H1 (cell line): ENCODE data around the gene THEMIS. TPM values are rescaled to one million over a fixed set of nuclear protein-coding genes. Genes with fewer than 3 reads are reported as not detected.

Source experiments
- CTCF ChIA-PET: fragments of 300-600 bp; sonication (Branson Sonifier 250); formaldehyde crosslinking; loops from one replicate; lab custom pipeline; 2021; ENCODE audit not compliant: partially characterized antibody; lab: Charles Lee
- POLR2A ChIA-PET: fragments of 300-600 bp; sonication (Branson Sonifier 250); formaldehyde crosslinking; loops from one replicate; lab custom pipeline; 2021; ENCODE audit warnings: inconsistent platforms; ENCODE audit not compliant: partially characterized antibody; lab: Charles Lee
- DNase-seq, 2 experiments: peaks; one replicate each; pipeline versions ENCODE4 v3.0.0 to v3.0.0-alpha.2; 2010 to 2022; ENCODE audit warnings: low spot score in 2 of 2, low read depth in 1 of 2, mixed read lengths in 1 of 2
- FAIRE-seq: peaks from 2 replicates; lab custom pipeline; 2011; peaks lifted over from hg19 to GRCh38; lab: Jason Lieb, UNC
- H2AFZ ChIP-seq: 2 replicates; pipeline ENCODE4 v1.8.1; 2012; ENCODE audit warnings: low read length, inconsistent platforms
- H2AK5ac ChIP-seq: 2 replicates; pipeline ENCODE4 v1.6.1; 2013; ENCODE audit warnings: low read depth, low read length
- H2BK120ac ChIP-seq: replicated peaks from 2 replicates; pipeline ENCODE3; 2013; ENCODE audit warnings: low read depth, low read length, inconsistent platforms
- H2BK12ac ChIP-seq: 2 replicates; pipeline ENCODE4 v1.6.1; 2013; ENCODE audit warnings: low read depth, low read length
- H2BK15ac ChIP-seq: 2 replicates; pipeline ENCODE4 v1.6.1; 2013; ENCODE audit warnings: low read length
- H2BK20ac ChIP-seq: 2 replicates; pipeline ENCODE4 v1.6.1; 2013; ENCODE audit warnings: low read length
- H2BK5ac ChIP-seq: 2 replicates; pipeline ENCODE4 v1.6.1; 2013; ENCODE audit warnings: low read depth, low read length
- H3K14ac ChIP-seq: 2 replicates; pipeline ENCODE4 v1.6.1; 2013; ENCODE audit warnings: inconsistent platforms; ENCODE audit not compliant: insufficient read length
- H3K18ac ChIP-seq: 2 replicates; pipeline ENCODE4 v1.6.1; 2013; ENCODE audit warnings: low read length; ENCODE audit errors: extremely low read depth
- H3K23ac ChIP-seq: 2 replicates; pipeline ENCODE4 v1.6.1; 2013; ENCODE audit warnings: inconsistent platforms; ENCODE audit not compliant: insufficient read length
- H3K23me2 ChIP-seq: 2 replicates; pipeline ENCODE4 v1.6.1; 2013; ENCODE audit warnings: low read depth, low read length
- H3K27ac ChIP-seq: 2 replicates; pipeline ENCODE4 v1.6.1; 2011; ENCODE audit warnings: low read depth, low read length, inconsistent platforms
- H3K27me3 ChIP-seq, 4 experiments: replicated peaks in 1 of 4; 1 replicate in 1 of 4; 2 replicates in 3 of 4; pipeline versions ENCODE4 v1.6.1 to v1.8.1; 2011 to 2013; ENCODE audit warnings: low read length in 3 of 4, mild to moderate bottlenecking in 3 of 4, inconsistent platforms in 2 of 4, mixed read lengths in 2 of 4, moderate library complexity in 1 of 4; ENCODE audit not compliant: control insufficient read depth in 3 of 4, insufficient read depth in 3 of 4; ENCODE audit errors: extremely low read depth in 1 of 4
- H3K36me3 ChIP-seq, 4 experiments: 2 replicates each; pipeline versions ENCODE4 v1.6.1 to v1.8.1; 2011 to 2013; ENCODE audit warnings: mild to moderate bottlenecking in 4 of 4, low read length in 3 of 4, moderate library complexity in 2 of 4, control low read depth in 1 of 4, inconsistent platforms in 1 of 4; ENCODE audit not compliant: insufficient read depth in 4 of 4, control insufficient read depth in 2 of 4
- H3K4ac ChIP-seq: replicated peaks from 2 replicates; pipeline ENCODE3; 2013; ENCODE audit warnings: low read length, low read depth, mixed read lengths, inconsistent platforms; ENCODE audit not compliant: insufficient read length
- H3K4me1 ChIP-seq, 4 experiments: replicated peaks in 1 of 4; 1 replicate in 1 of 4; 2 replicates in 3 of 4; pipeline versions ENCODE4 v1.6.1 to v1.8.1; 2011 to 2013; ENCODE audit warnings: low read length in 3 of 4, inconsistent platforms in 2 of 4, mixed read lengths in 1 of 4; ENCODE audit not compliant: insufficient read depth in 4 of 4, control insufficient read depth in 3 of 4
- H3K4me2 ChIP-seq, 2 experiments: 2 replicates each; pipeline versions ENCODE4 v1.6.1 to v1.8.1; 2011 to 2013; ENCODE audit warnings: low read depth in 2 of 2, low read length in 2 of 2, control low read depth in 1 of 2, inconsistent platforms in 1 of 2, mild to moderate bottlenecking in 1 of 2; ENCODE audit not compliant: insufficient read depth in 1 of 2
- H3K4me3 ChIP-seq, 4 experiments: fragments of 200-600, 300-600 bp in 1 of 4; sonication (generic), shearing (Covaris generic), sonication (Bioruptor Twin) in 1 of 4; 2 replicates each; pipeline versions ENCODE4 v1.5.1 to v1.8.1; 2011 to 2016; ENCODE audit warnings: low read length in 4 of 4, low read depth in 3 of 4, control low read depth in 2 of 4, inconsistent platforms in 2 of 4, mild to moderate bottlenecking in 2 of 4, mixed read lengths in 1 of 4, moderate library complexity in 1 of 4; ENCODE audit not compliant: insufficient read depth in 2 of 4; ENCODE audit errors: extremely low read depth in 1 of 4
- H3K56ac ChIP-seq: replicated peaks from 2 replicates; pipeline ENCODE3; 2013; ENCODE audit warnings: low read depth, mild to moderate bottlenecking, mixed read lengths, low read length, inconsistent platforms; ENCODE audit not compliant: insufficient read length
- H3K79me1 ChIP-seq: 2 replicates; pipeline ENCODE4 v1.6.1; 2013; ENCODE audit warnings: low read depth, low read length, control low read depth
- H3K79me2 ChIP-seq, 2 experiments: 2 replicates each; pipeline versions ENCODE4 v1.6.1 to v1.8.1; 2012 to 2013; ENCODE audit warnings: low read length in 2 of 2, mild to moderate bottlenecking in 2 of 2, inconsistent platforms in 1 of 2; ENCODE audit not compliant: insufficient read depth in 2 of 2, control insufficient read depth in 1 of 2
- H3K9ac ChIP-seq, 4 experiments: replicated peaks in 1 of 4; 1 replicate in 1 of 4; 2 replicates in 3 of 4; pipeline versions ENCODE4 v1.6.1 to v1.8.1; 2011 to 2013; ENCODE audit warnings: low read depth in 3 of 4, low read length in 3 of 4, control low read depth in 2 of 4, mild to moderate bottlenecking in 2 of 4, moderate library complexity in 2 of 4, inconsistent platforms in 1 of 4; ENCODE audit errors: extremely low read depth in 1 of 4
- H3K9me3 ChIP-seq, 2 experiments: 2 replicates each; pipeline versions ENCODE4 v1.6.1 to v1.8.1; 2012 to 2013; ENCODE audit warnings: mild to moderate bottlenecking in 2 of 2, moderate library complexity in 2 of 2, control low read depth in 1 of 2, inconsistent platforms in 1 of 2, low read depth in 1 of 2, low read length in 1 of 2, mixed read lengths in 1 of 2; ENCODE audit not compliant: insufficient read depth in 2 of 2
- H4K20me1 ChIP-seq, 2 experiments: replicated peaks in 1 of 2; 2 replicates each; pipeline versions ENCODE3 to v1.8.1; 2011 to 2013; ENCODE audit warnings: inconsistent platforms in 2 of 2, low read length in 2 of 2, mild to moderate bottlenecking in 1 of 2; ENCODE audit not compliant: insufficient read depth in 2 of 2, control insufficient read depth in 1 of 2
- H4K5ac ChIP-seq: 2 replicates; pipeline ENCODE4 v1.6.1; 2013; ENCODE audit warnings: low read length, low read depth, mixed read lengths, inconsistent platforms; ENCODE audit not compliant: insufficient read length
- H4K8ac ChIP-seq: 2 replicates; pipeline ENCODE4 v1.8.0; 2013; ENCODE audit warnings: mild to moderate bottlenecking, moderate library complexity, low read length, inconsistent platforms; ENCODE audit not compliant: insufficient read depth; ENCODE audit errors: extremely low read depth
- H4K91ac ChIP-seq: replicated peaks from 2 replicates; pipeline ENCODE3; 2013; ENCODE audit warnings: low read length, mixed read lengths, inconsistent platforms; ENCODE audit not compliant: insufficient read length
- ATF2 ChIP-seq: IDR thresholded peaks from 2 replicates; pipeline ENCODE4 v1.6.1; 2012; ENCODE audit warnings: low read length, inconsistent platforms
- WGBS, 2 experiments: shearing (Covaris generic) in 1 of 2; methylation state at CpG; one replicate each; pipeline versions ENCODE4 v1.1.6 to v1.1.7; 2013 to 2015; ENCODE audit warnings: low lambda C conversion rate in 2 of 2, mixed read lengths in 2 of 2, inconsistent platforms in 1 of 2, low coverage in 1 of 2, missing lambda C conversion rate in 1 of 2; ENCODE audit not compliant: insufficient replicate concordance in 2 of 2, insufficient coverage in 1 of 2, insufficient read length in 1 of 2; ENCODE audit errors: extremely low coverage in 1 of 2, missing lambda C conversion rate in 1 of 2; 5-methylcytosine and 5-hydroxymethylcytosine counted together
- polyA plus RNA-seq, 7 experiments: library from polyadenylated mRNA; depleted of rRNA in 3 of 7; stranded (reverse) in 5 of 7; unstranded in 2 of 7; fragments of >200 nt in 5 of 7; fragments of 200-250 nt in 2 of 7; gene quantifications; 1 replicate in 5 of 7; 2 replicates in 1 of 7; 4 replicates in 1 of 7; pipeline versions ENCODE4 v1.2.1 to v1.2.3, GENCODE V29; 2011 to 2013; ENCODE audit warnings: missing spikeins in 2 of 7, mixed read lengths in 2 of 7
- total RNA-seq: library from RNA; stranded (reverse); fragmentation: NEBNext Ultra II Directional; extraction: Animal tissue kit (Norgen Biotek cat#: 25700); gene quantifications from 2 replicates; pipeline ENCODE4 v1.2.1, GENCODE V29; 2021

THEMIS gene
- total and polyA plus RNA-seq, 2 of the 8 experiments (the other 6 are each of a cell fraction or from before 2014, with no cell fraction given): not detected

GRCh38 chr6:127786109-127786508 lies 114.7 kb downstream of the THEMIS start:
- no peaks in the 10 kb centered on the region for H3K79me1 ChIP-seq
- 75% methylated on average over 1 of the region's 1 CpG; no CpG with 5 or more reads in 1 of the 2 experiments for WGBS, 2 experiments

More at GRCh38 chr6:127786109-127786508, 114.7 kb downstream of the THEMIS start:
- no peak overlapping the region for H3K4me2 ChIP-seq
- H3K18ac ChIP-seq: no peak overlapping the region
- H2BK20ac ChIP-seq: no peak overlapping the region
- no peaks in the 10 kb centered on the region for H3K79me2 ChIP-seq
- H3K27ac ChIP-seq: no peak overlapping the region
- H2BK5ac ChIP-seq: no peak overlapping the region
- H3K4me3 ChIP-seq: no peak overlapping the region
- no peaks in the 10 kb centered on the region for H3K9me3 ChIP-seq
- H4K20me1 ChIP-seq: no peaks in the 10 kb centered on the region
- H3K14ac ChIP-seq: no peak overlapping the region
- H3K27me3 ChIP-seq: no peaks in the 10 kb centered on the region
- no peak overlapping the region for H2BK120ac ChIP-seq
- no peak for TF ChIP-seq ATF2
- TF ChIP-seq, all 59 proteins: peak for 0
- H2BK15ac ChIP-seq: no peak overlapping the region
- no peak overlapping the region for H2AK5ac ChIP-seq
- no peak overlapping the region for H4K8ac ChIP-seq
- POLR2A ChIA-PET: no interaction called here
- no peak overlapping the region for H3K23ac ChIP-seq
- H2AFZ ChIP-seq: no peak overlapping the region
- DNase-seq: no peak
- CTCF ChIA-PET: no interaction called here
- no peak for FAIRE-seq
- no peak overlapping the region for H3K4ac ChIP-seq
- no peak overlapping the region for H2BK12ac ChIP-seq
- H3K4me1 ChIP-seq: no peaks in the 10 kb centered on the region; a peak in 1 of 7 replicates
- no peak overlapping the region for H4K5ac ChIP-seq
- no peaks in the 10 kb centered on the region; the same call in 1 of the 2 replicates for H3K23me2 ChIP-seq
- H4K91ac ChIP-seq: no peak overlapping the region
- H3K56ac ChIP-seq: no peak overlapping the region
- no peak overlapping the region for H3K9ac ChIP-seq
- H3K36me3 ChIP-seq: no peaks in the 10 kb centered on the region
